Epidermal melanocyte (primary cell): ENCODE data around the gene SPINK6.

Source experiments
- DNase-seq: peaks from one replicate; pipeline ENCODE4 v3.0.0; 2011; ENCODE audit warnings: low spot score; ENCODE audit not compliant: insufficient read length

SPINK6 gene

GRCh38 chr5:148221508-148221907 is 18.7 kb downstream of the SPINK6 start:
- no peak for DNase-seq

GRCh38 chr5:148224117-148224742 is 21.4 kb downstream of the SPINK6 start:
- DNase-seq, result no peak

- no peak for DNase-seq
Measured at GRCh38 chr5:148228392-148228984, 25.6 kb downstream of the SPINK6 start.

- no peak for DNase-seq
Measured at GRCh38 chr5:148229840-148230239, 27.0 kb downstream of the SPINK6 start.

- DNase-seq, result no peak
Measured at GRCh38 chr5:148230240-148230639, 27.4 kb downstream of the SPINK6 start.

- DNase-seq, result no peak
Measured at GRCh38 chr5:148237785-148238417, 35.1 kb downstream of the SPINK6 start.

- no peak for DNase-seq
Measured at GRCh38 chr5:148238418-148238794, 35.6 kb downstream of the SPINK6 start, which contains the start of gene MARCOL. Gene MARCOL (plus strand): TSS chr5:148238525. CDS start chr5:148238598, 73 bp downstream.

- no peak for DNase-seq
Measured at GRCh38 chr5:148248894-148249293, 46.1 kb downstream of the SPINK6 start.

- no peak for DNase-seq
Measured at GRCh38 chr5:148255456-148255855, 52.6 kb downstream of the SPINK6 start.

GRCh38 chr5:148259288-148259687 is 56.4 kb downstream of the SPINK6 start:
- DNase-seq, result no peak

- no peak for DNase-seq
Measured at GRCh38 chr5:148261221-148261620, 58.4 kb downstream of the SPINK6 start.
